ENCODE results near the gene CGRRF1. TPM values are rescaled to one million over a fixed set of nuclear protein-coding genes. Genes with fewer than 3 reads are reported as not detected.
A peak's percentile ranks its signal among the peaks of the same experiment; 100 is the strongest.

CGRRF1 gene
- total RNA-seq, 1 donor from 2014 or later = 18.3 TPM

DNA sequence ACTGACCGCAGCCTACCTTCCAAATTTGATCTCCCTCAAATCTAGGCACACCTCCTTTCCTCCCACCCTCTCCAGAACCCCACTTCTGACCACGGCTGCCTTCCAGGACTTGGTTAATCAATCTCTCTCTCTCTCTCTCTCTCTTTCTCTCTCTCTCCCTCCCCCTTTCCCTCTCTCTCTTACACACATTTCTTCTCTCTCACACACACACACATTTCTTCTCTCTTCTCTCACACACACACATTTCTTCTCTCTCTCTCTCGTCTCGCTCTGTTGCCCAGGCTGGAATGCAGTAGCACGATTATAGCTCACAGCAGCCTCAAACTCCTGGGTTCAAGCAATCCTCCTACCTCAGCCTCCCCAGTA lies 20.4 kb upstream of the CGRRF1 start:
- no peaks in the 10 kb centered on the region for H3K9me3 Mint-ChIP-seq (ENCODE audit: unreplicated experiment)
- H3K4me1 Mint-ChIP-seq (ENCODE audit: unreplicated experiment) = peaks cover 40% of the 10 kb centered on the region
- TF ChIP-seq, protein P1, sequence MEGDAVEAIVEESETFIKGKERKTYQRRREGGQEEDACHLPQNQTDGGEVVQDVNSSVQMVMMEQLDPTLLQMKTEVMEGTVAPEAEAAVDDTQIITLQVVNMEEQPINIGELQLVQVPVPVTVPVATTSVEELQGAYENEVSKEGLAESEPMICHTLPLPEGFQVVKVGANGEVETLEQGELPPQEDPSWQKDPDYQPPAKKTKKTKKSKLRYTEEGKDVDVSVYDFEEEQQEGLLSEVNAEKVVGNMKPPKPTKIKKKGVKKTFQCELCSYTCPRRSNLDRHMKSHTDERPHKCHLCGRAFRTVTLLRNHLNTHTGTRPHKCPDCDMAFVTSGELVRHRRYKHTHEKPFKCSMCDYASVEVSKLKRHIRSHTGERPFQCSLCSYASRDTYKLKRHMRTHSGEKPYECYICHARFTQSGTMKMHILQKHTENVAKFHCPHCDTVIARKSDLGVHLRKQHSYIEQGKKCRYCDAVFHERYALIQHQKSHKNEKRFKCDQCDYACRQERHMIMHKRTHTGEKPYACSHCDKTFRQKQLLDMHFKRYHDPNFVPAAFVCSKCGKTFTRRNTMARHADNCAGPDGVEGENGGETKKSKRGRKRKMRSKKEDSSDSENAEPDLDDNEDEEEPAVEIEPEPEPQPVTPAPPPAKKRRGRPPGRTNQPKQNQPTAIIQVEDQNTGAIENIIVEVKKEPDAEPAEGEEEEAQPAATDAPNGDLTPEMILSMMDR (IDR thresholded peaks at IDR 0.05) = no peak
- H3K27ac Mint-ChIP-seq (ENCODE audit: unreplicated experiment) = peak overlapping the region; percentile 95
- peak overlapping the region; percentile 87 for H3K4me3 Mint-ChIP-seq (ENCODE audit: unreplicated experiment)
- peaks cover 11% of the 10 kb centered on the region for H3K36me3 Mint-ChIP-seq (ENCODE audit: unreplicated experiment)
- H3K27me3 Mint-ChIP-seq (ENCODE audit: unreplicated experiment) = peaks cover 2% of the 10 kb centered on the region
- DNase-seq (ENCODE audit: extremely low spot score, unreplicated experiment) = no peak

DNA sequence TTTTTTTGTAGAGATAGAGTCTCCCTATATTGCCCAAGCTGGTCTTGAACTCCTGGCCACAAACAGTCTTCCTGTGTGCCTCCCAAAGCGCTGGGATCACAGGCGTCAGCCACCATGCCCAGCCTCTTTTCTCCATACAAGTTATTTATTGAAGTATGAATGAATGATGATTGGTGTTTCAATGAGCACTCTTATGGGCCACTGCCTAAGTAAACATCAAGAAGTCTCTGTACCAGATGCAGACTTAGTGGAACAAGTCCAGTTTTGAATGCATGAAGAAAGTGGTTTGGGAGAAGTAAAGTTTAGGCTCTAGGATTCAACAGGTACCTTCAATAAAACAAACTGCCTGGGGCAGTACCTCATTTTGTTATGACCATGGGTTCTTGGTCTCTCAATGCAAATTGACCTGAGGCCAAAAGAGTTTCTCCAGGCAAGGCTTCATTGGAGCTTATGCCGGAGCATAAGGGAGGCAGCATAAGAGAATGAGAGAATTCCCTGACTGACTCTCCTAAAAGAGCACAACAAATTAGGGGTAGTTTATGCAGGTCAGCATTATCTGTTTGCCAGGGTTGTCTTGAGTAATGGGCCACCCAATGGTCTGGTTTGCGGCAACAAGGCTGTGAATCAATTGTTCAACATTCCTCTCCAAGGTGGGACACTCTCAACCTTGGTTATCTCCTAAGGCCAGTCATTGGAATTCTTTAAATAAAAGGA lies 19.8 kb upstream of the CGRRF1 start:
- peak overlapping the region; percentile 95 for H3K27ac Mint-ChIP-seq (ENCODE audit: unreplicated experiment)
- no peaks in the 10 kb centered on the region for H3K9me3 Mint-ChIP-seq (ENCODE audit: unreplicated experiment)
- peaks cover 35% of the 10 kb centered on the region for H3K4me1 Mint-ChIP-seq (ENCODE audit: unreplicated experiment)
- peak overlapping the region; percentile 87 for H3K4me3 Mint-ChIP-seq (ENCODE audit: unreplicated experiment)
- DNase-seq (ENCODE audit: extremely low spot score, unreplicated experiment) = no peak
- TF ChIP-seq, protein P1 (IDR thresholded peaks at IDR 0.05) = no peak
- H3K36me3 Mint-ChIP-seq (ENCODE audit: unreplicated experiment) = peaks cover 11% of the 10 kb centered on the region
- peaks cover 2% of the 10 kb centered on the region for H3K27me3 Mint-ChIP-seq (ENCODE audit: unreplicated experiment)

DNA sequence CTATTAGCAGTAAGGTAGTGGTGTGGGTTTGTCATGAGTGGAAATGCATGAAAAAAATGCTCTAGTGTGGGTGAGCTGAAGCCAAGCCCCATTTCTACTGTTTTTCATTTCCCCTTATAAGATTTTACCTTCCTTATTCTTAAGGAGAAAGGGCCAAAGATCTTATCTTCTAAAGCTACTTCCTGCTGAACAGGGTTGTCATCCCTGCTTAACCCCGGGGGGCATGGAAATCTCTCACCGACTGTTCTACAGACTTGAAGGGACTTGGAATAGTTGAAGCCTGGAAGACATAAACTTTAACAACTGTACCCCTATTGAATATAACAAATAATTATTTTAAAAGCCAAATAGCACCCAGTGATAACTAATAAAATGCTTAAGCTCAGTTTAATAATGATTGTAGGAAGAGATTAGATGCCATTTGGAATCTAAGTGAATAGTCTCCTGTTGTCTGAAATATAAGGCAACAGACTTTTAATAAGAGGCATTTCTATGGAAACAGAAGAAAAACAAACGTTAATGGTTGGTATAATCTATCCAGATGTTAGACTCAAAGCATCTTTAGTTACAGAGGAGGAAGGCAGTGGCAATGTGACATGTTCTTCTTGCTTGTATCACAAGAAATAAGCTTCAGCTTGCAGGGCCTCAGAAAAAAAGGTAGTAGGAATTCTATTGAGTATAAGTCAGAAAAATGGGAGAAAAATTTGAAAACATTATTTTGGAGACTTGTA lies 19.1 kb upstream of the CGRRF1 start:
- Mint-ChIP-seq H3K27ac (ENCODE audit: unreplicated experiment) (no peak overlapping the region), H3K9me3 (ENCODE audit: unreplicated experiment) (no peaks in the 10 kb centered on the region), H3K27me3 (ENCODE audit: unreplicated experiment) (peaks cover 2% of the 10 kb centered on the region), H3K4me1 (ENCODE audit: unreplicated experiment) (peaks cover 28% of the 10 kb centered on the region), H3K36me3 (ENCODE audit: unreplicated experiment) (peaks cover 7% of the 10 kb centered on the region), H3K4me3 (ENCODE audit: unreplicated experiment) (no peak overlapping the region)
- TF ChIP-seq, protein P1 (IDR thresholded peaks at IDR 0.05) = no peak
- no peak for DNase-seq (ENCODE audit: extremely low spot score, unreplicated experiment)

DNA sequence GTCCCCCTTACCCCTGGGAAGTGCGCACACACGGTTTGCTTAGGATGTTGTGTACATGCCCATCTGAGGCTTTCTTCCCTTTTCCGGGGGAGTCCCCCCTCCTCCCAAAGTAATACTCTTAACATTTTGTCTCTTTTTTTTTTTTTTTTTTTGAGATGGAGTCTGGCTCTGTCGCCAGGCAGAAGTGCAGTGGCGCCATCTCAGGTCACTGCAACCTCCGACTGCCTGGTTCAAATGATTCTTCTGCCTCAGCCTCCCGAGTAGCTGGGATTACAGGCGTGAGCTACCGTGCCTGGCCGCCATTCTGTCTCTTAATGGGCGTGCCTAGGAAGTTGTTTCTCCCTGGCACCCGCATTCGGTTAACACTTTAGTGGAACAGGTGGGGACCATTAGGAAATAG lies 16.4 kb upstream of the CGRRF1 start:
- H3K27me3 Mint-ChIP-seq (ENCODE audit: unreplicated experiment) = peaks cover 3% of the 10 kb centered on the region
- H3K9me3 Mint-ChIP-seq (ENCODE audit: unreplicated experiment) = no peaks in the 10 kb centered on the region
- H3K27ac Mint-ChIP-seq (ENCODE audit: unreplicated experiment) = no peak overlapping the region
- peaks cover 9% of the 10 kb centered on the region for H3K4me1 Mint-ChIP-seq (ENCODE audit: unreplicated experiment)
- TF ChIP-seq, protein P1 (IDR thresholded peaks at IDR 0.05) = no peak
- H3K36me3 Mint-ChIP-seq (ENCODE audit: unreplicated experiment) = no peaks in the 10 kb centered on the region
- H3K4me3 Mint-ChIP-seq (ENCODE audit: unreplicated experiment) = no peak overlapping the region
- DNase-seq (ENCODE audit: extremely low spot score, unreplicated experiment) = no peak

DNA sequence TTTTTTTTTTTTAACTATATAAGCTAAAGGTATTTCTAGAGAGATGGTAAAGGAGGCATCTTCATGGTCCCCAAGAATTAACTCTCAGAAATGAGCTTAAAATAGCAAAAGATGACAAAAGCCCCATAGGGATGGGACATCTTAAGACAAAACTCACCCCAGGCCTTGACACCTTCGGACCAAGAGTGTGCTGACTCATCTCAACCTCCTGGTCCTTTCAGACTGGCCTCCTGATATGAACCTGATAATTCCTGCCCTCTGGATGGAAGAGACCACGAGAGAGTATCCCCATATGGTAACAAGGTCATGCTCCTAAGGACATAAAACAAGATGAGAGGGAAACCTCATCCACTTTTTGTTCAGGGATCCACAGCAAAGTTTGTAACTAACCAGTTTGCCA lies 12.5 kb upstream of the CGRRF1 start:
- TF ChIP-seq, protein P1 (IDR thresholded peaks at IDR 0.05) = no peak
- Mint-ChIP-seq H3K4me1 (ENCODE audit: unreplicated experiment) (no peaks in the 10 kb centered on the region), H3K9me3 (ENCODE audit: unreplicated experiment) (no peaks in the 10 kb centered on the region), H3K27ac (ENCODE audit: unreplicated experiment) (no peak overlapping the region), H3K36me3 (ENCODE audit: unreplicated experiment) (no peaks in the 10 kb centered on the region), H3K27me3 (ENCODE audit: unreplicated experiment) (peaks cover 22% of the 10 kb centered on the region), H3K4me3 (ENCODE audit: unreplicated experiment) (no peak overlapping the region)
- DNase-seq (ENCODE audit: extremely low spot score, unreplicated experiment) = no peak
